HG03045 (cell line): ENCODE measurements around the gene FXR2.
"Not testable (repeated sequence)": the region's sequence is repeated elsewhere in the genome, so short reads cannot be mapped to it uniquely, and the experiment has no call there.

Experiments
- ATAC-seq: cut with Tn5 transposase; IDR thresholded peaks from one replicate; pipeline ENCODE4 v1.9.1; 2021; ENCODE audit warnings: mild to moderate bottlenecking, moderate library complexity; ENCODE audit not compliant: unreplicated experiment

FXR2 gene

GRCh38 chr17:7614425-7615264, at the start of gene FXR2:
TSS of gene FXR2 (minus strand) at chr17:7614897. CDS start at chr17:7614532, 365 bp downstream.
- peak; percentile 84 for ATAC-seq

- ATAC-seq = no peak
Measured at GRCh38 chr17:7656958-7657609, 42.4 kb upstream of the FXR2 start.

GRCh38 chr17:7655541-7655840, 40.8 kb upstream of the FXR2 start:
- ATAC-seq = no peak

DNA sequence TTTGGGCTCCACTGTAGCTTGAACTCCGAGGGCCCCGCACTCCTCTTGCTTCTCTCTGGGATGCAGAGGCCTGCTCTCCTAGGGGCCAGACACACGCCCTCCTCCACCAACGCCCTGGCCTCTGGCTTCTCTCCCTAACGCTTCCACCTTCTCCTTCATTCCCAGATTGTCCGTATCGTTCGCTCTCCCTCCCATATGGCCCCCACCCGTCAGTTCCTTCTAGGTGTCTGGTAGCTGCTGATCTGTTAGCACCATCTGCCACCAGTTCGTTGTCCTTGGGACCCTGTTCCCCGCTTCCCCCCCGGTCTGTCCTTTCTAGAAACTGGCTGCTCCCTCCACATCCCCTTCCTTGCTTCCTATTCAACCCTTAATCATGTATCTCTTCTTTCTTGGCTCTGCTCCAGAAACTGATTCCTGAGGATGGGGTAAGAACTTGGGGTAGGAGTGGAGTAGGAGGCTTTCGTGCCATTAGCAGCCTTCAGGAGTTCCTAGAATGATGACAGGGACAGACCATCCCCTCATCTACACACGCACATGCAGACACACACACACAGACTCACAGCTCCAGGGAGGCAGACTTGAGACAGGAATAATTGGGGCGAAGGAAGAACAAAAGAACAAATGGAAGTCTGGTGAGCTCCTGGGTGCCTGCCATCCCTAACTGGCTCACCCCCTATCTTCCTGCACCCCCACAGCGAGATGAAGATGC, 40.3 kb upstream of the FXR2 start:
- no peak for ATAC-seq

GRCh38 chr17:7652388-7653356, 38.0 kb upstream of the FXR2 start:
- no peak for ATAC-seq

GRCh38 chr17:7651665-7652387, 37.1 kb upstream of the FXR2 start:
- ATAC-seq = no peak

DNA sequence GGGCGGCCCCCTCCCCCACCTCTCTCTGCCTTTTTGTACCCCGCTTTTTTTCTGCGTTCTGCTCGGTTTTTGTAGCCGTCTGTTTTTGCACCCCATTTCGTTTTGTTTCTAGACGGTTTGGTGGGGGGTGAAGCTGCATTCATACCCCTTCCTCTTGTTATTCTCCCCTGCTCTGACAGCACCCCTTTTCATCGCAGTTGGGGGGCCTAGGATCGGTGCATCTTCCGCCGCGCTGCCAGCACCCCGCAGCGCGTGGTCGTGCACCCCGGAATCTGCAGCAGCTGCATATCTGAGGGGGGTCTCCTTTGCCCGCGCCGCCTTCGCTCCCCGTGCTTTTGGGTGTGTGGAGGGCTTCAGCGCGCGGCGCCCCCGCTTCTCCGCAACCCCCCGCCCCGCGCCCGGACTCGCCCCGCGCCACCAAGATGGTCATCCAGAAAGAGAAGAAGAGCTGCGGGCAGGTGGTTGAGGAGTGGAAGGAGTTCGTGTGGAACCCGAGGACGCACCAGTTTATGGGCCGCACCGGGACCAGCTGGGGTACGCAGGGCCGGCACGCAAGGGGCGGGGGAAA, 36.5 kb upstream of the FXR2 start:
- ATAC-seq = no peak

DNA sequence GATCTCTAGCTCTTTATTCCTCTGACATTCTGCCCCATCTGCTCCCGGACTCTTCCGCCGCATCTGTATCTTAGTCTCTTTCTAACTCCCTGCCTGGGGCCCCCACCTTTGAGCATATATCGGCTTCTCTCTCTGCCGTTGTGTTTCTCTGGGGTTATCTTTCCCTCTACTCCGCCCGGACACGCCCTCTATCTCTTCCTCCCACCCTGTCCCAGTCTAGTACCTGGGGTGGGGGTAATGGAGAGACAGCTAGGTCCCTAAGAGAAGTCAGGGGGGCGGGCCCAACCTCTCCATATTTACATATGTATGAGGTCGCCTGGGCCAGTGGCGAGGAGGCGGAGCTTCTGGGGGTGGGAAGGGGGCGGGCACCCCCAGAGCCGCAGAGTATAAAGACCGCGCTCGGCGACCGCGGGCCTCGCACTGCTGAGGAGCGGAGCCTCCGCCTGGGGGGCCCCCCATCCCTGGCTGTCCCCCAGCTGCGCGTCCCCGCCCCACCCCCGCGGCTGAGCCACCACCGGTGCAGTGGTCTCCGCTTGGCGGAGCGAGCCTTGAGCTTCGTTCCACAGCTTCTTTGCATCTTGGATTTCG, 35.9 kb upstream of the FXR2 start, which contains the start of gene ATP1B2:
ATP1B2 (plus strand) TSS at position 418 of the 588 bp plus-strand sequence. CDS start 593 bp downstream, outside the sequence.
- peak; percentile 54 for ATAC-seq

DNA sequence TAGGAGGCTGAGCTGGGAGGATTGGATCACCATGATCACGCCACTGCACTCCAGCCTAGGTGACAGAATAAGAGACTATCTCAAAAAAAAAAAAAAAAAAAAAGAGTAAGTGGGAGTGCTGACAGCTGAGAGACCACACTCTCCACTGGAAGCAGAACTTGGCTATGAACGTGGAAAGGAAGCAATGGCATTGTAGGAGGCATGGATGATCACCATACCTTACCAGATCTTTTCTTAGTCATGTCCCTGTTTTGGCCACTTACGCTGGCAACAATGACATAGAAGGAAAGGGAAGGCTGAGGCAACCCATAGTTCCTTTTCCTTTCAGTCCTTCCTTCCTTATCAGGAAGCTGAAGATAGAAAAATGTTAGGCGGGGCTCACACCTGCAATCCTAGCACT, 32.3 kb upstream of the FXR2 start:
- ATAC-seq = no peak

DNA sequence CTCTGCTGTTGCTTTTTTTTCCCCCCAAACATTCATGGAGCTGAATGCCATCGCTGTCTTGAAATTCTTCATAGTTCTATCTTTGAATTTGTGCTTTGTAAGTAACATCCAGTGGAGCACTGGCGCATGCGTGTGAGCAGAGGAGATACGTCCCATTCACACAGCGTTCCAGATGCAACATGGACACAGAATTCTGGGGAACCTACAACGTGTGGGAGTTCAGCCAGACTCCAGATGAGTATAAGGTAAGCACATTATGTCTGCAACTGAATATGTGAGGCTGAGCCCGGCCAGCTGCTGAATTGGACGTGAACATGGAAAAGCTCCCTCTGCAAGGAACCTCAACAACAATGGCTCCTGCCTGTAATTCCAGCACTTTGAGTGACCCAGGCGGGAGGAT, 31.8 kb upstream of the FXR2 start:
- ATAC-seq = no peak

GRCh38 chr17:7644775-7645174, 30.1 kb upstream of the FXR2 start:
- no peak for ATAC-seq

DNA sequence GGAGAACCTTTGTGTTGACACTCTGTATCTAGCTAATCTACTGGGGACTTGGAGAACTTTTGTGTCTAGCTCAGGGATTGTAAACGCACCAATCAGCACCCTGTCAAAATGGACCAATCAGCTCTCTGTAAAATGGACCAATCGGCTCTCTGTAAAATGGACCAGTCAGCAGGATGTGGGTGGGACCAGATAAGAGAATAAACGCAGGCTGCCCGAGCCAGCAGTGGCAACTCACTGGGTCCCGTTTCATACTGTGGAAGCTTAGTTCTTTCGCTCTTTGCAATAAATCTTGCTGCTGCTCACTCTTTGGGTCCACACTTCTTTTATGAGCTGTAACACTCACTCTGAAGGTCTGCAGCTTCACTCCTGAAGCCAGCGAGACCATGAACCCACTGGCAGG, 26.9 kb upstream of the FXR2 start:
- not testable (repeated sequence) for ATAC-seq

DNA sequence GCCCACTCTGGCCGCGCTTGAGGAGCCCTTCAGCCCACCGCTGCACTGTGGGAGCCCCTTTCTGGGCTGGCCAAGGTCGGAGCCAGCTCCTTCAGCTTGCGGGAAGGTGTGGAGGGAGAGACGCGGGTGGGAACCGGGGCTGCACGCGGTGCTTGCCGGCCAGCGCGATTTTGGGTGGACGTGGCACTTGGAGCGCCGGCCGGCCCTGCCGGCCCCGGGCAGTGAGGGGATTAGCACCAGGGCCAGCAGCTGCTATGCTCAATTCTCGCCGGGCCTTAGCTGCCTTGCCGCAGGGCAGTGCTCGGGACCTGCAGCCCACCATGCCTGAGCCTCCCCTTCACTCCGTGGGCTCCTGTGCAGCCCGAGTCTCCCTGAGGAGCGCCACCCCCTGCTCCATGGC, 26.1 kb upstream of the FXR2 start:
- ATAC-seq = no peak

DNA sequence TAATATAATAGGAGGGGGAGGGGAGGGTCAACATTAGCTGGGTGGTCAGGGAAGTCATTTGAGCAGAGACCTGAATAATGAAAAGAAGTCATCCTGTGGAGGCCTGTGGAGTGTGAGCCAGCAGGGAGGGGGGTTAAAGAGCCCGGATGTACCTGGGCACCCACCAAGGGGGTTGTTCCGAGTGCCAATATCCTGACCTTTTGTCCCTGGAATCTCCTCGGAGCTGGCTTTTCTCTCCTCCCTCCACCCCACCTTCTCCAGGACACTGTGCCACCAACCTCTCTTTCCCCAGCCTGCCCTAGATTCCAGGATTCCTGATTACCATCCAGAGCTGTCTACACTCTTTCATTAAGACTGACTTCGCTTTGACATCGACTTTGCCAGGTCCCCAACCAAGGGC, 21.5 kb upstream of the FXR2 start:
- ATAC-seq = no peak

- no peak for ATAC-seq
Measured at GRCh38 chr17:7634384-7634783, 19.7 kb upstream of the FXR2 start.

GRCh38 chr17:7633093-7633492, 18.4 kb upstream of the FXR2 start:
- no peak for ATAC-seq

DNA sequence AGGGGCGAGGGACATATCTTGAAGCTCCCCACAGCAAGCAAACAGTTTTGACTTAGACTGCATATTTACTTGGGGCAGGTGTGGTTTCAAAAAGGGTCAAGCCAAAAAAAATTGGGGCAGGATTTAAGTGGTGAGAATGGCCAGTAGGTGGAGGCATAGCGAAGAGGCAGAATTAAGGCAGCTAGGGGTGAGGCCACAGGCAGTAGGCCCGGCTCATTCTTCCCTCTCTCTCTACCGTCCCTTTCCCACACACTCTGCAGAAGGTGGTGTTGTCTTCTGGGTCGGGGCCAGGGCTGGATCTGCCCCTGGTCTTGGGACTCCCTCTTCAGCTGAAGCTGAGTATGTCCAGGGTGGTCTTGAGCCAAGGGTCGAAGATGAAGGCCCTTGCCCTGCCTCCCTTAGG, 17.8 kb upstream of the FXR2 start:
- no peak for ATAC-seq

GRCh38 chr17:7631398-7632380, 17.0 kb upstream of the FXR2 start:
- ATAC-seq = no peak
